ELF-1 (cell line): Measurements from ENCODE around the gene BACH2.
A peak's percentile ranks its signal among the peaks of the same experiment; 100 is the strongest.
"Not testable (repeated sequence)": the region's sequence is repeated elsewhere in the genome, so short reads cannot be mapped to it uniquely, and the experiment has no call there.

Experiments
- DNase-seq: peaks from one replicate; pipeline ENCODE4 v3.0.0-alpha.2; 2016; ENCODE audit warnings: low read depth, low spot score

The BACH2 gene

DNA sequence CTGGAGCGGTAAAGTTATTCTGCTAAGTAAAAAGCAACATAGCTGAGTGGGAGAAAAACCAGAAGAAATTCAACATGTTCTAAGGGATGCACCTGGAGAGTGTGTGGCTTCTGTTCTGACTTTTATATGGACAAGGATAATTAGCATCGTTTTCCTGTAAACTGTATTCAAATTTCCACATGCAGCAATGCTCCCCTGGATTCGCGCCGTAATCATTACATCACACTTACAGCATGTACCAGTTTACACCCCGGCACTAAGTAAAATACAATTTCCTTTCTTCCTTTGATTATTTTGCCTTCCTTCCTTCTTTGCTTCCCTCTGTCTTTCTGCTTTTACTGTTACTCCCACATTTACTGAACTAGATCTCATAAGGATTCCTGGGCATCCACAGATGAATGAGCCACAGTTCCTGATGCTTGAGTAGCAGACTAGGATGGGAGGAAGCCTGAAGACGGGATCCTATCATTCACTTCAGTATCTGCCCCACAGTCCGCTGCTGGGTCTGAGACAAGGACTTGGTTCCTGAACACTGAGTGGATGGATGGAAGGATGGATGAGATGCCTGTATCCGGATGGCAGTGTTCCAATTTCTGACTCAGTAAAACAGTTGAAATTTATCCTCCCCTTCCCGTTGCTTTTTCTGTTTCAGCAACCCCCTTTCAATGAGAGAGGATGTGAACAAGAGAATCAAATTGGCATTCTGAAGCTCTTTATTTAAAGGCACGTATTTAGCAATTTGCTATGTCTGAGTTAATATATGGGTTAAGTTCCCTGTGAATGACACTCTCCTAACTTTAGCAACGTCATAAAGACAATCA, 227.7 kb downstream of the BACH2 start:
- DNase-seq = no peak

GRCh38 chr6:90068264-90068663, 228.4 kb downstream of the BACH2 start:
- peak; percentile 8 for DNase-seq

DNA sequence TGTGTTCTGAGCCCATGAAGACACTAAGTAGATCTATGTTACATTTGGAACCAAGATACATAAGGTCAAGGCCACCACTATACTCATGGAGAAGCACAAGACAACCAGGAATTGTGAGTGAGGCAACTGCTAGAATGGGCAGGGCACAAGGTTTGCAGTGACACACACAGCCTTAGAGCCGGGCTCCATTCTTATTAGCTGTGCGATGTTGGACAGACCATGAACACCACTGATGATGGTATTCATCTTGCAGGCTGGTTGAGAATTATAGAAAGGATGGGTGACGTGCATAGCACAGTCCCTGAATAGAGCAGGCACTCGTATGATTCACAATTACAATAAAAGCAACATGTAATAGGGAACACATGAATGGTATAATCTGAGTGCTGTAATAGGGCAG, 229.9 kb downstream of the BACH2 start:
- no peak for DNase-seq

GRCh38 chr6:90065173-90065572, 231.5 kb downstream of the BACH2 start:
- DNase-seq = peak; percentile 30

DNA sequence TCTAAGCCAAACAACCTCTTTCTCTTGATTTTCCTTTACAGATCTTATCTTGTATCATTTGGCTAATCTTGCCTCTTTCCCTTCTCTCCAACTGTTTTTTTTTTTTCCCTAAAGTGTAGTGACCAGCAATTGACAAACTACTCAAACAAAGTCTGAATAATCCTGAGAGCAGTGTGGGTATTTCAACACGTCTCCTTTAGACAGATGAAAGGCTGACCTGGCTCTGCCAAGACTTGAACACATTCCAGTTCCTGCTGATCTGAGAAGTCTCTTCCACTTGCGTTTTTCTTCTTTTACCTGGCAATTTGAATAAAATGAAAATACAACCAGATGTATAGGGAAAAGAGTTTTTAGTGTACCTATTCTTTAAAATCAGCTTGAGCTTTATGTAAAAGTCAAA, 234.0 kb downstream of the BACH2 start:
- no peak for DNase-seq

DNA sequence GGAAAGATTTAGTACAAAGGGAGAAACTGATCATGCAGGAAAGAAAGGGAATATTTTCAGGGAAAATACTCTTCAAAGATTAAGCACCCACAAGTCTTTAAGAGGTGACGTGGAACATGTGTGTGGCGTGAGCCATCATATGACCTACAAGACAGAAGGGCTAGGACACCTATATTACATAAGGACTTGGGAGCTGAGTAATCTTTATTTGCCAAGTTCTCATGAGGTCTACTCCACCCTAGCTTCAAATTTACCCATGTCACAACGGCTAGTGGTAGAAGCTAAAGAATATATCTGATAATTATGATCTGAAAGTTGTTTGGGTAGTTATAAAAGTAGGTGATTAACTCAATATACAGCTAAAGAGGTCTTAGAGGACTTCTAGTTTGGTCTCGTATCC, 234.6 kb downstream of the BACH2 start:
- no peak for DNase-seq

DNA sequence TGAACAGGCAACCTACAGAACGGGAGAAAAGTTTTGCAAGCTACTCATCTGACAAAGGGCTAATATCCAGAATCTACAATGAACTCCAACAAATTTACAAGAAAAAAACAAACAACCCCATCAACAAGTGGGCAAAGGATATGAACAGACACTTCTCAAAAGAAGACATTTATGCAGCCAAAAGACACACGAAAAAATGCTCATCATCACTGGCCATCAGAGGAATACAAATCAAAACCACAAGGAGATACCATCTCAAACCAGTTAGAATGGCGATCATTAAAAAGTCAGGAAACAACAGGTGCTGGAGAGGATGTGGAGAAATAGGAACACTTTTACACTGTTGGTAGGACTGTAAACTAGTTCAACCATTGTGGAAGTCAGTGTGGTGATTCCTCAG, 237.5 kb downstream of the BACH2 start:
- DNase-seq = not testable (repeated sequence)

DNA sequence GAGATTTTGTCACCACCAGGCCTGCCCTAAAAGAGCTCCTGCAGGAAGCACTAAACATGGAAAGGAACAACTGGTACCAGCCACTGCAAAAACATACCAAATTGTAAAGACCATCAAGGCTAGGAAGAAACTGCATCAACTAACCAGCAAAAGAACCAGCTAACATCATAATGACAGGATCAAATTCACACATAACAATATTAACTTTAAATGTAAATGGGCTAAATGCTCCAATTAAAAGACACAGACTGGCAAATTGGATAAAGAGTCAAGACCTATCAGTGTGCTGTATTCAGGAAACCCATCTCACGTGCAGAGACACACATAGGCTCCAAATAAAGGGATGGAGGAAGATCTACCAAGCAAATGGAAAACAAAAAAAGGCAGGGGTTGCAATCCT, 240.7 kb downstream of the BACH2 start:
- not testable (repeated sequence) for DNase-seq

DNA sequence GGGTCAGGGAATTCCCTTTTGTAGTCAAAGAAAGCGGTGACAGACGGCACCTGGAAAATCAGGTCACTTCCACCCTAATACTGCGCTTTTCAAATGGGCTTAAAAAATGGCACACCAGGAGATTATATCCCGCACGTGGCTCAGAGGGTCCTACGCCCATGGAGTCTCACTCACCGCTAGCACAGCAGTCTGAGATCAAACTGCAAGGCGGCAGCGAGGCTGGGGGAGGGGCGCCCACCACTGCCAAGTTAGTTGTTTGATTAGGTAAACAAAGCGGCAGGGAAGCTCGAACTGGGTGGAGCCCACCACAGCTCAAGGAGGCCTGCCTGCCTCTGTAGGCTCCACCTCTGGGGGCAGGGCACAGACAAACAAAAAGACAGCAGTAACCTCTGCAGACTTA, 242.4 kb downstream of the BACH2 start:
- DNase-seq = not testable (repeated sequence)

DNA sequence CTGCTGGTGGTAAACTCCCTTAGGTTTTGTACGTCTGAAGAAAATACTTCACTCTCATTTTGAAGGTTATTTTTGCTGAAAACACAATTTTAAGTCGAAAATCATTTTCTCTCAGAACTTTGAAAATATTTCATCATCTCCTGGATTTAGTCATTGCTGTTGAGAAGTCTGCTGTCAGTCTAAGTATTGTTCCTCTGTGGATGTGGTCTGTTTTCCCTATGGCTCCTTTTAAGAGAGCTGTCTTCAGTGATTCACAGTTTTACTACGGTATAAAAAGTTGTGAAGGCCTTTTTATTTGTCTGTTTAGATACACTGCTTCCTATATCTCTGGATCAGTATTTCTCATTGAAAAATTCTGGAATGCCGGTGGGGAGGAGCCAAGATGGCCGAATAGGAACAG, 243.0 kb downstream of the BACH2 start:
- DNase-seq = no peak

DNA sequence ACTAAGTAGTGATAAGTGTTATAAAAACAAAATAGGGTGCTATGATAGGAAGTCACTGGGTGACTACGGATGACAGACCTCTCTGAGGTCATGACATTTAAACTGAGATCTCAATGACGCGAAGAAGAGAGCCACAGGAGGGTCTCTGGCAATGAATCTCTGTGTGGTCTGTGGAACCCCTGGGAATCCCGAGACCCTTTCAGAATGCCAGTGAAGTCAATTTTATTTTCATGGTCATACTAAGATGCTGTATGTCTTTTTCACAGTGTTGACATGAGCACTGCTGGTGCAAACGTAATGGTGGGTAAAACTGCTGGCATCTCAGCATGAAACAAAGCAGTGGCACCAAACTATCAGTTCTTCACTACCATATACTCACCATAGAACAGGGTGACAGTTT, 247.3 kb downstream of the BACH2 start:
- no peak for DNase-seq

DNA sequence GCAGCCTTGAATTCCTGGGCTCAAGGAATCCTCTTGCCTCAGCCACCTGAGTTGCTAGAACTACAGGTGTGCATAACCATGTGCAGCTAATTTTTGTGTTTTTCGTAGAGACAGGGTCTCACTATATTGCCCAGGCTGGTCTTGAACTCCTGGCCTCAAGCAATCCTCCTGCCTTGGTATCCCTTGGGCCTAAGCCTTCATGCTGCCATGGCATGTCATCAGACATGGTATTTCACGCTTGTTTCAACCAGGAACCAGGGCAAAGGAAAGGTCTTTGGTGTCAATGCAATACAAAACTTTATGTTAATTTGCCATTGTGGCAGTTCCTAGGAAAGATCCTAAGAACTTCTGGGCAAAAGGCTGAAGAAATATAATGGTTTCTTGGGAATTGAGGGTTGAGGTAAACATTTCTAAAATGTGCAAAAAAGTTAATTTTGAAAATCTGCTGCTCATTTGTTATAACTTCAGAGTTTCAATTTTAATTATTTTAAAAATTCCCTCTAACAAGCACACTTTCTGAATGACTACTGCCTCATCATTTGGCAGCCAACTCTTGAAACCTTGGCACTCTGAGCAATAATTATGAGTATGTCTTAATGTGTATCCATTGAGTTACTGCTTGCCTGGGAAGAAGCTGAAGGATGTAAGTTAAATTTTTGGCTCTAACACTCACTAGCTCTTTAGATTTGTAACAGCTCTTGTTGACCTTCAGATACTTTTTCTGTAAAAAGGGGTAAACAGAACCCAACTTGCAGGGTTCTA, 248.3 kb downstream of the BACH2 start:
- no peak for DNase-seq

DNA sequence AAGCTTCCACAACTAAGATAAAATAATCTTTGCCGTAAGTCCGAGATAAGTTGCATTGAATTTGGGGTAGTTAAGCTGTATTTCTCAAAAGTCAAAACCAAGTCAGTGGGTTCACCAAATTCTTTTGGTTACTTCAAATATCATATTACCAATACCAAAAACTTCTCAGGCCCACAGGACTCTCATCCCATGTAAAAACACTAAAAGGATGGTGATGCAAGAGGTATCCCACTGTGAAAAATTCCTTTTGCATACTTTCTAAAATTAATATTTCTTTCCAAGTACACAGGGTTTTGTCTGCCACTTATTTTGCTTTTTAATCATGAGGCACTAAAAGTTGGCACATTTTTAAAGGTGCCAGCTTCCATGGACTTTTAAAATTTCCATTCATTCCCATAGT, 251.1 kb downstream of the BACH2 start:
- no peak for DNase-seq

DNA sequence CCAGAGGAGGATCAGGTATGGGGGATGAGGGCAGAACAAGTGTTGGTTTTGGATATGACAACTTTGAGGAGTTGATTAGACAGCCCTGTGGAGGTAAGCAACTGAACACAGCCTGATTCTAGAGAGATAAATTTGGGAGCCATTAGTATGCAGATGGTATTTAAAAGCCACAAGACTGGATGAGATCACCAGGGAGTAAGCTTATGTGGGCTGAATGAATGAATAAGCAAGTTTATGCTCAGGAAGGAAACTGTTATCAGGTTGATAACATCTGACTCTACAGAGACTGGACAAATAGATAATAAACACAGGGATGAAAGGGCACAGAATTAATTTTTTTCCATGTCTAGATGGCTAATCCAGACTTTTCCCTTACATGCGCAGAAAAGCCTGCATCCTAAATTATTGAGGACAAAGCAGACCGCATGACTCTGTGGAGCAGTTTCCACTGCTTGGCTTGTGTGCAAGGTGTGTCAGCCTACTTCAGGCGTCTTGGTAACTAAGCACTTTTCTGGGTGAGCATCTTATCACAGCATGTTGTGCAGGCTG, 251.7 kb downstream of the BACH2 start:
- DNase-seq = no peak

DNA sequence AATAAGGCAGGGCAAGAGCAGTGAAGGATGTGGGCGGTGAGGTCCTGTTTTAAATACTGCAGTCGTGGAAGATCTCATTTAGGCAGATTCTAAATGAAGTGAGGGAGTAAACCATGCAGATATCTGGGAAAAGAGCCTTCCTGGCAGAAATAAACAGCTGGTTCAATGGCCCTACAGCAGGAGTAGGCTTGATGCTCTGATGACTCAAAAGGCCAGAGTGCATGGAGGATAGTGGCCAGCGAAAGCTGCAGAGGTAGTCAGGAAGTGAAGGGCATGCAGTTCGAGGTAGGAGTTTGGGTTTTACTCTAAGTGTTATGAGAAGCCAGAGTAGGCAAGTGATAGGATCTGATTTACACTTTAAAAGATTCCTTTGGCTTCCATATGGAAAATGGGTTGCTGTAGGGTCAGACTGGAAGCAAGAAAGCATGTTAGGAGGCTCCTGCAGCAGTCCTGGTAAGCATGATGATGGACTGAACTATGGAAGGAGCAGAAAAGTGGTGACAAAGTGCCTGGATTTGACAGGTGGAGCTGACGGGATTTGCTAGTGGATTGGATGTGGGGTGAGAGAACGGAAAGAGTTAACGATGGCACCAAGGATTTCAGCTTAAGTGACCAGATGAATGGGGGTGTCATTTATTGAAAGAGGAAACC, 252.3 kb downstream of the BACH2 start:
- DNase-seq = no peak

GRCh38 chr6:90040931-90041330, 255.7 kb downstream of the BACH2 start:
- no peak for DNase-seq

DNA sequence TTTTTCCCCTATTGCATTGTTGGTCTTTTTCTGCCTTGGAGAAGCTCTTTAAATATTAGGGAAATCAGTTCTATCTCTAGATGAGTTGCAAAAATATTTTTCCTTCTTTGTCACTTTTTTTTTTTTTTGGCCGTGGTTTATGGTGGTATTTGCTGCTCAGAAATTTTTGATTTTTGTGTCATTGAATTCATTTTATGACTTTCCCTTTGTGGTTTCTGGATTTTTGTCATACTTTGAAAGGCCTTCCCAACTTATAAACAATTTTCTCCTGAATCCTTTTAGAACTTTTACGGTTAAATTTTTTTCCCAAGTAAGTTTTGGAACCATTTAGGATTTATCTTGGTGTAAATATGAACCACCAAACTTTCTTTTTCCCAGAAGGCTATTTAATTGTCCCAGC, 256.7 kb downstream of the BACH2 start:
- no peak for DNase-seq

DNA sequence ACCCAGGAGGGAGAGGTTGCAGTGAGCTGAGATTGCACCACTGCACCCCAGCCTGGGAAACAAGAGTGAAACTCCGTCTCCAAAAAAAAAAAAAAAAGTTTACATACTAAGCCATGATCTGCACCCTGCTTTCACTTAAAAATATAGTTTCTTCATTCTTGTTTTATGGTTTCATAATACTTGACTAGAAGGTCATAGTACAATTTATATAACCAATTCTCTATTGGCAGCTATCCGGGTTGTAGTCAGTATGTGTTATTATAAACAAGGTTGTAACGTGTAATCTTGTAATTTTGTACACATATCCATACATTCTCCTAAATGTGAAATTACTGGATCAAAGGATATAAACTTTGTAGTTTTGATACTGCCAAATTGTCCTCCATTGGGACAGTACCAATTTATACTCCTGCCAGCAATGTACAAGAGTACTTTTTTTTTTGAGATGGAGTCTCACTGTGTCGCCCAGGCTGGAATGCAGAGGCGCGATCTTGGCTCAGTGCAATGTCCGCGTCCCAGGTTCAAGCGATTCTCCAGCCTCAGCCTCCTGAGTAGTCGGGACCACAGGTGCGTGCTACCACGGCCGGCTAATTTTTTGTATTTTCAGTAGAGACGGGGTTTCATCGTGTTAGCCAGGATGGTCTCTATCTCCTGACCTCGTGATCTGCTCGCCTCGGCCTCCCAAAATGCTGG, 257.5 kb downstream of the BACH2 start:
- no peak for DNase-seq

GRCh38 chr6:90036963-90037362, 259.7 kb downstream of the BACH2 start:
- no peak for DNase-seq

DNA sequence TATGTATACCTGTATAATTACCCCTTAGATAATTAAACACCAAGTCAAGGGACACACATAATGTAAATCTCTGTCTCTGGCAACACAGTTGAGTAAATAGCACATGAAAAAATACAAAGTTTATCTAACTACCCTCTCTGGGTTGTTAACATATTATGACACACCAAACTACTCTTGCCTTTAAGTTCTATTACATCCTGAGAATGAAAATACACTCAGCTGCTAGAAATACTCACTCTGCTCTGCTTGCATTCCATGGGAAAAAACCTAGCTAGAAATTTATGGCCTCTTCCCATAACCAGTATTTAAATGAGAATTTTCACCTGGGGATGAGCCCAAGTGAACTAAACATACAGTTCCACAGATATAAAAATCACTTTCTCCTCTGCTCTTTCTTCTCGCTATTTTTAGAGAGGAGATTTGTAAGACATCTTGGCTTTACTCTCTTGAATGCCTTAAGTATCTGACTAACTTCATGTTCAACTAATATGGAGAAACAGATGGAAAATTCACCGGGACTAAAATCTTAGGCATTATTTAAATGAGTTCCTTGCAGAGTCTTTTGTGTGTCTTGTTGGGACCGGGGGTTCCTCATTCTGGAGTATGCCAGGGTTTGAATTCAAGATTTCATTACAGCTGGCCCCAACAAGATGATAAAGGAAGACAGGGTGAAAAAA, 261.5 kb downstream of the BACH2 start:
- DNase-seq = no peak

GRCh38 chr6:90033746-90034271, 262.8 kb downstream of the BACH2 start:
- DNase-seq = no peak
